Retinal pigment epithelial cell (primary cell): ENCODE results near the gene CXCL13.
"Not testable (repeated sequence)": the region's sequence is repeated elsewhere in the genome, so short reads cannot be mapped to it uniquely, and the experiment has no call there.

Experiments used
- DNase-seq: peaks from one replicate; pipeline ENCODE4 v3.0.0-alpha.2; 2010; ENCODE audit warnings: low read depth
- H3K4me3 ChIP-seq: 2 replicates; pipeline ENCODE4 v1.5.1; 2011; ENCODE audit warnings: mild to moderate bottlenecking, low read length, control low read depth, moderate library complexity
- CTCF ChIP-seq: conservative IDR thresholded peaks from 2 replicates; pipeline ENCODE4 v1.5.1; 2011; ENCODE audit warnings: low read depth, low read length, control low read depth, inconsistent platforms

Gene CXCL13

GRCh38 chr4:77605210-77605902 is at the start of gene CXCL13:
CXCL13 (plus strand) TSS chr4:77605820; CDS start chr4:77605866, 46 bp downstream.
- no peak for DNase-seq
- no peak within 1 kb of the TSS for H3K4me3 ChIP-seq
- no peak for TF ChIP-seq CTCF

DNA sequence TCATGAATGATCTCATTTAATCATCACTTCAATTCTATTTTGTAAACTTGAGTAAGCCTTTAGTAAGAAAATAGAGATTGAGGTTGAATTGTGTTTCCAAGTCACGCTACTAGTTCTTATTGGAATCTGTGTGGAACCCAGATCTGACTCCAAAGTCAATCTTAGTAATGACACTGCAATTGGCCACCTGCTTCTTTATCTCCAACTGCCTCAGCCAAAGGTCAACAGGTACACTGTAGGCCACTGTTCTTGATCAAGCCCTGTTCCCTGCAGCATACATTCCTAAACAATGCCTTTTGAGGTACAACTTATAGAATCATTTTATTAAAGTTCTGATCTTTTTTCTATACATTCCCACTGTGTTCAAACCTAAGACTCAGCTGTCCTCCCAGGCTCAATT is 45.5 kb upstream of the CXCL13 start:
- TF ChIP-seq CTCF: no peak
- no peak overlapping the region for H3K4me3 ChIP-seq
- DNase-seq: no peak

GRCh38 chr4:77561720-77562119 is 43.9 kb upstream of the CXCL13 start:
- not testable (repeated sequence) for H3K4me3 ChIP-seq

DNA sequence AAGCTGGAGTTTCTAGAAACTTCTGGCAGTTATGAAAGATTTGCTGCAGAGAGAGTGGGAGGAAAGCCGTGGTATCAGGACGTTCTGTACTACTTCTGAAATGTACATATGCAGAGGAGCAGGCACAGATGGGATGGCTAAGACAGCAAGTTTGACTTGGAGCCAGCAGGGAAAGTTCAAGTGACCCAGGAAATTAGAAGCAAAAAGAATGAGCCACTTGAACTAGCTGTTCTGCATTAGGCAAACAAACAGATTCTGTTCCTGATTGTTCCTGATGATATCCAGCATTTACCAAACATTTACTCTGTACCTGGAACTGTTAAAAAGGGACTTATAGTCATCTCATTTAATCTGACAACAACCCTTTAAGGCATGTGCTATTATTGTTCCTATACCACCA is 41.4 kb upstream of the CXCL13 start:
- no peak overlapping the region for H3K4me3 ChIP-seq
- no peak for TF ChIP-seq CTCF
- DNase-seq: no peak

More at GRCh38 chr4:77561720-77562119, 43.9 kb upstream of the CXCL13 start:
- not testable (repeated sequence) for DNase-seq

- H3K4me3 ChIP-seq: no peak overlapping the region
- no peak for TF ChIP-seq CTCF
- peak; percentile 10 for DNase-seq
These were observed 39.5 kb upstream of the CXCL13 start for GRCh38 chr4:77566148-77566547.

DNA sequence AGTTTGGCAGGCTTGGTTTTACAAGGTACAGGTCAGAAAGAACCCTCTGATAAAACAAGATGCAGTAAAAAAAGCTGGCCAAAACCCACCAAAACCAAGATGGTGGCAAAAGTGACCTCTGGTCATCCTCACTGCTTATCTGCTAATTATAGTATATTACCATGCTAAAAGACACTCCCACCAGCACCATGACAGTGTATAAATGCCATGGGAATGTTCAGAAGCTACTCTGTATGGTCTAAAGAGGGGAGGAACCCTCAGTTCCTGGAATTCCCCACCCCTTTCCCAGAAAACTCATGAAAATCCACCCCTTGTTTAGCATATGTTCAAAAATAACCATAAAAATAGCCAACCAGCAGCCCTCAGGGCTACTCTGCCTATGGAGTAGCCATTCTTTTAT is 38.1 kb upstream of the CXCL13 start:
- DNase-seq: no peak
- no peak for TF ChIP-seq CTCF

GRCh38 chr4:77570508-77571214 is 35.0 kb upstream of the CXCL13 start:
- not testable (repeated sequence) for DNase-seq, H3K4me3 ChIP-seq

More for the DNA sequence above, 38.1 kb upstream of the CXCL13 start:
- H3K4me3 ChIP-seq: no peak overlapping the region

DNA sequence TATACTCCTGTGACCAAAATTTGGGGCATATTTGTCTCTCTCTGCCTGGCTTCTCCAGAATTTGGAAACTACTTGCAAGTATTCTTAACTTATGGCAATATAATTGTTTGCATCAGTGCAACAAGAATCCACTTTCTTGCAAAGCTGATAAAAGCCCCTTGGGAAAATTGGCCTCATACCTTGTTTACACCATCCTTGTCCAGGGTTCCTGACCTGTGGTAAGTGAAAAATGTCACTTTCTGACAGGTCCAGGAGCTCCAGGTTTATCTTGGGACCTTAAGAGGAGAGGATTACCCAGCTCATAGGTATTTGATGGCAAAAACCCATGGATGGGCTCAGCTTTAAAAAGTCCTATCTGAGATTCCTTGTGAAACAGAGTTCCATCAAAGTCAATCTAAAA is 29.3 kb upstream of the CXCL13 start:
- TF ChIP-seq CTCF: no peak
- no peak for DNase-seq

More for the DNA sequence above, 29.3 kb upstream of the CXCL13 start:
- no peak overlapping the region for H3K4me3 ChIP-seq
